Measurements from ENCODE around the gene SPDYE3.

DNA sequence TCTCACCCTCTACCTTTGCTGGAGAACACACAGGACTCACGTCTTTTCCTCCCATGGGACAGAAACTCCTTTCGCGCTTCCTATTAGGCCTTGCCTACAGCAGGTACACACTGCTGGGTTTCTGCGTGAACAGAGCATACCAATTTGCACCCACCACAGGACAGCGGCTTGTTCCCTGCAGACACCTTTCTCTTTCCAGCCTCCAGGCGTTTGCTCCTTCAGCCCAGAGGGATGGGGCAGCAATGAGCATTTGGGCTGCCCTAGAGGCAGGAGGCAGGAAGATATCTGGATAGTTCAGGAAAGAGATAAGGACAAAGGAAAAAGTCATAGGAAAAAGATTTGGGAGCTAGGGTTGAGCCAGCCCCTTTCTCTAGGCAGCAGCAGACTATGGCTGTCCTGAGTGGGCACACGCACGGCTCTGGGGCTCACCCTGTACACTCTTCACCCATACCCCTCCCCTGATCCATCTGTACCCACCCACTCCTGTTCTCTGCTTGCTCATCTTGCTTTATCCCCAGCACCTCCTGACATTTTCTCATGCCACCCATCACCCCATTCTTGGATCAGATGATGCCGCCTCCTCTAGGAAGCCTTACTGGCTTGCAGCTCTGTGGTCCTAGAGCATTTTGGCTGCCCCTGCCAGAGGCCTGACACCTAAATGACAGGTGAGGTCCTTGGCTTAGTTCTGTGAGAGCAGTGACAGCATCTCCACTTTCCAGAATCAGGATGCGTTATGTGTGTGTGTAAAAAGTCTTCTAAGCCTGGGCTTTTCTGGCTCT is 40.7 kb upstream of the SPDYE3 start:
- TF ChIP-seq, protein P1, sequence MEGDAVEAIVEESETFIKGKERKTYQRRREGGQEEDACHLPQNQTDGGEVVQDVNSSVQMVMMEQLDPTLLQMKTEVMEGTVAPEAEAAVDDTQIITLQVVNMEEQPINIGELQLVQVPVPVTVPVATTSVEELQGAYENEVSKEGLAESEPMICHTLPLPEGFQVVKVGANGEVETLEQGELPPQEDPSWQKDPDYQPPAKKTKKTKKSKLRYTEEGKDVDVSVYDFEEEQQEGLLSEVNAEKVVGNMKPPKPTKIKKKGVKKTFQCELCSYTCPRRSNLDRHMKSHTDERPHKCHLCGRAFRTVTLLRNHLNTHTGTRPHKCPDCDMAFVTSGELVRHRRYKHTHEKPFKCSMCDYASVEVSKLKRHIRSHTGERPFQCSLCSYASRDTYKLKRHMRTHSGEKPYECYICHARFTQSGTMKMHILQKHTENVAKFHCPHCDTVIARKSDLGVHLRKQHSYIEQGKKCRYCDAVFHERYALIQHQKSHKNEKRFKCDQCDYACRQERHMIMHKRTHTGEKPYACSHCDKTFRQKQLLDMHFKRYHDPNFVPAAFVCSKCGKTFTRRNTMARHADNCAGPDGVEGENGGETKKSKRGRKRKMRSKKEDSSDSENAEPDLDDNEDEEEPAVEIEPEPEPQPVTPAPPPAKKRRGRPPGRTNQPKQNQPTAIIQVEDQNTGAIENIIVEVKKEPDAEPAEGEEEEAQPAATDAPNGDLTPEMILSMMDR (conservative IDR thresholded peaks at IDR 0.05 in 1 of 2, IDR thresholded peaks at IDR 0.05 in 1 of 2; ENCODE audit: extremely low read depth in 1 of 2, insufficient read depth in 1 of 2, low read depth in 1 of 2, low read length in 2 of 2), result no peak
- no peak for TF ChIP-seq EZH2 (IDR thresholded peaks at IDR 0.05; ENCODE audit: borderline replicate concordance, low read length)

Measured in mammary epithelial cell (primary cell).